H9 (cell line): ENCODE measurements around the gene TRAF7. TPM values are rescaled to one million over a fixed set of nuclear protein-coding genes. Genes with fewer than 3 reads are reported as not detected.

ENCODE experiments used
- DNase-seq: peaks from one replicate; pipeline ENCODE4 v3.0.0-alpha.2; 2017
- H2AFZ ChIP-seq: one replicate; pipeline ENCODE4 v1.6.1; 2013; ENCODE audit warnings: mild to moderate bottlenecking, low read length, control low read depth, moderate library complexity
- H2AK5ac ChIP-seq: 2 replicates; pipeline ENCODE4 v1.6.1; 2013; ENCODE audit warnings: low read length, control low read depth, mixed read lengths; ENCODE audit not compliant: insufficient read length
- H2BK120ac ChIP-seq: one replicate; pipeline ENCODE4 v1.6.1; 2013; ENCODE audit warnings: low read depth, mild to moderate bottlenecking, low read length, control low read depth, inconsistent platforms; ENCODE audit not compliant: poor library complexity, severe bottlenecking
- H2BK12ac ChIP-seq: 2 replicates; pipeline ENCODE4 v1.6.1; 2013; ENCODE audit warnings: low read length, control low read depth, mixed read lengths, low read depth; ENCODE audit not compliant: insufficient read length
- H2BK15ac ChIP-seq: 2 replicates; pipeline ENCODE4 v1.6.1; 2013; ENCODE audit warnings: low read depth, low read length, control low read depth
- H2BK20ac ChIP-seq: one replicate; pipeline ENCODE4 v1.6.1; 2013; ENCODE audit warnings: low read depth, mild to moderate bottlenecking, low read length, control low read depth, inconsistent platforms; ENCODE audit not compliant: poor library complexity, severe bottlenecking
- H2BK5ac ChIP-seq: 2 replicates; pipeline ENCODE4 v1.6.1; 2013; ENCODE audit warnings: low read length, control low read depth, mixed read lengths; ENCODE audit not compliant: insufficient read length
- H3K14ac ChIP-seq: 2 replicates; pipeline ENCODE4 v1.6.1; 2013; ENCODE audit warnings: low read length, control low read depth; ENCODE audit not compliant: insufficient read depth
- H3K18ac ChIP-seq: 2 replicates; pipeline ENCODE4 v1.6.1; 2013; ENCODE audit warnings: low read depth, mild to moderate bottlenecking, mixed read lengths, low read length, control low read depth; ENCODE audit not compliant: insufficient read length
- H3K23ac ChIP-seq: 2 replicates; pipeline ENCODE4 v1.6.1; 2013; ENCODE audit warnings: low read length, control low read depth, mixed read lengths, low read depth; ENCODE audit not compliant: insufficient read length
- H3K23me2 ChIP-seq: 2 replicates; pipeline ENCODE4 v1.6.1; 2013; ENCODE audit warnings: low read depth, mild to moderate bottlenecking, mixed read lengths, low read length, control low read depth; ENCODE audit not compliant: insufficient read length, poor library complexity, severe bottlenecking
- H3K27ac ChIP-seq: 2 replicates; pipeline ENCODE4 v1.5.1; 2013; ENCODE audit warnings: low read length, control low read depth, mixed read lengths, low read depth; ENCODE audit not compliant: insufficient read length
- H3K27me3 ChIP-seq: 2 replicates; pipeline ENCODE4 v1.6.1; 2013; ENCODE audit warnings: low read length, control low read depth, inconsistent platforms; ENCODE audit not compliant: insufficient read depth
- H3K4ac ChIP-seq: 2 replicates; pipeline ENCODE4 v1.6.1; 2013; ENCODE audit warnings: low read depth, mild to moderate bottlenecking, control low read depth, inconsistent platforms, low read length, moderate library complexity
- H3K4me1 ChIP-seq: 2 replicates; pipeline ENCODE4 v1.6.1; 2013; ENCODE audit warnings: low read length, control low read depth, inconsistent platforms; ENCODE audit not compliant: insufficient read depth
- H3K4me2 ChIP-seq: 2 replicates; pipeline ENCODE4 v1.6.1; 2013; ENCODE audit warnings: low read length, control low read depth, mixed read lengths; ENCODE audit not compliant: insufficient read length, insufficient read depth
- H3K56ac ChIP-seq: 2 replicates; pipeline ENCODE4 v1.6.1; 2013; ENCODE audit warnings: low read depth, mild to moderate bottlenecking, mixed read lengths, low read length, control low read depth; ENCODE audit not compliant: insufficient read length
- H3K79me1 ChIP-seq: 2 replicates; pipeline ENCODE4 v1.6.1; 2013; ENCODE audit warnings: low read depth, mild to moderate bottlenecking, moderate library complexity, low read length, control low read depth, inconsistent platforms; ENCODE audit not compliant: insufficient read depth, poor library complexity, severe bottlenecking
- H3K79me2 ChIP-seq: 2 replicates; pipeline ENCODE4 v1.6.1; 2013; ENCODE audit warnings: low read length, control low read depth, inconsistent platforms; ENCODE audit not compliant: insufficient read depth
- H3K9ac ChIP-seq: 2 replicates; pipeline ENCODE4 v1.6.1; 2013; ENCODE audit warnings: low read length, control low read depth, mixed read lengths; ENCODE audit not compliant: insufficient read length; ENCODE audit errors: extremely low read depth
- H3K9me3 ChIP-seq: one replicate; pipeline ENCODE4 v1.6.1; 2013; ENCODE audit warnings: low read depth, low read length, inconsistent platforms; ENCODE audit not compliant: control insufficient read depth
- H3T11ph ChIP-seq: one replicate; pipeline ENCODE4 v1.6.1; 2013; ENCODE audit warnings: mild to moderate bottlenecking, low read length, control low read depth, inconsistent platforms
- H4K20me1 ChIP-seq: one replicate; pipeline ENCODE4 v1.6.1; 2013; ENCODE audit not compliant: control insufficient read depth, insufficient read length, insufficient read depth
- H4K5ac ChIP-seq: 2 replicates; pipeline ENCODE4 v1.6.1; 2013; ENCODE audit warnings: low read depth, mild to moderate bottlenecking, mixed read lengths, low read length, control low read depth; ENCODE audit not compliant: insufficient read length
- H4K8ac ChIP-seq: replicated peaks from 2 replicates; pipeline ENCODE4 v1.6.1; 2013; ENCODE audit warnings: low read length, control low read depth, mixed read lengths, low read depth; ENCODE audit not compliant: insufficient read length
- H4K91ac ChIP-seq: 2 replicates; pipeline ENCODE4 v1.6.1; 2013; ENCODE audit warnings: low read depth, mild to moderate bottlenecking, moderate library complexity, mixed read lengths, low read length, control low read depth; ENCODE audit not compliant: insufficient read length
- H3K27ac Mint-ChIP-seq, 3 experiments: 2 replicates in 2 of 3; 3 replicates in 1 of 3; pipeline ENCODE4 v1.8.0; 2020 to 2021; ENCODE audit warnings: mixed read lengths in 3 of 3, mild to moderate bottlenecking in 1 of 3, moderate library complexity in 1 of 3
- H3K27me3 Mint-ChIP-seq: 2 replicates; pipeline ENCODE4 v1.8.0; 2021; ENCODE audit warnings: low read depth, mild to moderate bottlenecking, moderate library complexity, mixed read lengths
- H3K36me3 Mint-ChIP-seq, 3 experiments: 2 replicates in 2 of 3; 3 replicates in 1 of 3; pipeline ENCODE4 v1.8.0; 2020 to 2021; ENCODE audit warnings: low read depth in 3 of 3, mixed read lengths in 3 of 3; ENCODE audit not compliant: insufficient read depth in 1 of 3
- H3K4me1 Mint-ChIP-seq, 2 experiments: 2 replicates each; pipeline ENCODE4 v1.8.0; 2020; ENCODE audit warnings: mixed read lengths in 2 of 2
- H3K4me3 Mint-ChIP-seq, 2 experiments: 2 replicates in 1 of 2; 3 replicates in 1 of 2; pipeline ENCODE4 v1.8.0; 2020 to 2021; ENCODE audit warnings: mild to moderate bottlenecking in 2 of 2, mixed read lengths in 2 of 2, moderate library complexity in 1 of 2
- H3K9me3 Mint-ChIP-seq, 2 experiments: 2 replicates in 1 of 2; 3 replicates in 1 of 2; pipeline ENCODE4 v1.8.0; 2020; ENCODE audit warnings: mild to moderate bottlenecking in 2 of 2, mixed read lengths in 2 of 2, moderate library complexity in 1 of 2
- WGBS: extraction: QIAGEN DNeasy Blood & Tissue Kit; methylation state at CpG from one replicate; pipeline ENCODE4 v1.1.7; 2013; ENCODE audit warnings: missing lambda C conversion rate, low lambda C conversion rate, mixed read lengths; ENCODE audit not compliant: insufficient read length; ENCODE audit errors: extremely low coverage; 5-methylcytosine and 5-hydroxymethylcytosine counted together
- total RNA-seq: library from RNA; stranded (reverse); gene quantifications from 2 replicates; pipeline ENCODE4 v1.2.1, GENCODE V29; 2021
- TF ChIP-seq, protein P1 (sequence below): fragments of 200-600 bp; sonication (generic); conservative IDR thresholded peaks from 3 replicates; pipeline ENCODE4 v1.8.0; 2021; ENCODE audit warnings: antibody characterized with exemption, mild to moderate bottlenecking

The TRAF7 gene
- total RNA-seq, 1 experiment from 2014 or later, result 108 TPM

DNA sequence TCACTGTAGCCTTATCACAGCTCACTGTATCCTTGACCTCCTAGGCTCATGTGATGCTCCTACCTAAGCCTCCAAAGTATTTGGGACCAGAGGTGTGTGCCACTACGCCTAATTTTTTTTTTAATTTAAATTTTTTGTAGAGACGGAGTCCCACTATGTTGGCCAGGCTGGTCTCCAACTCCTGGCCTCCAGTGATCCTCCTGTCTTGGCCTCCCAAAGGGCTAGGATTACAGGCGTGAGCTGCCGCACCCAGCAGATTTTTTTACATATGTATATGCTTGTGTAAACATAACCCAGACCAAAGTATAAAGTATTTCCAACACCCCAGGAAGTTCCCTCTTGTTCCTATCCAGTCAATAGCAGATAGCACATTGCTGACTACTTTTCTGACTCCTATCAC, 60.7 kb downstream of the TRAF7 start:
- no peak overlapping the region for H3K4ac ChIP-seq
- no peak for DNase-seq
- H3K79me2 ChIP-seq, result peaks cover 6% of the 10 kb centered on the region; the same call in 1 of the 2 replicates
- peak overlapping the region; percentile 26 for H3K4me2 ChIP-seq
- peak overlapping the region; percentile 60 for H3K18ac ChIP-seq
- no peak overlapping the region for H2BK20ac ChIP-seq
- Mint-ChIP-seq H3K4me3 (peak overlapping the region; percentile 78 to 92; a peak in 4 of 5 replicates), H3K36me3 (peaks cover 9 to 19% (median 17%) of the 10 kb centered on the region in 3 experiments; a peak in 6 of 7 replicates), H3K27ac (peak overlapping the region in 2 of 3 experiments; percentile 72 to 82; a peak in 1 of 7 replicates), H3K4me1 (peaks cover 13 to 18% of the 10 kb centered on the region in 2 experiments), H3K27me3 (no peaks in the 10 kb centered on the region), H3K9me3 (no peaks in the 10 kb centered on the region)
- no peaks in the 10 kb centered on the region for H4K20me1 ChIP-seq
- TF ChIP-seq, protein P1, sequence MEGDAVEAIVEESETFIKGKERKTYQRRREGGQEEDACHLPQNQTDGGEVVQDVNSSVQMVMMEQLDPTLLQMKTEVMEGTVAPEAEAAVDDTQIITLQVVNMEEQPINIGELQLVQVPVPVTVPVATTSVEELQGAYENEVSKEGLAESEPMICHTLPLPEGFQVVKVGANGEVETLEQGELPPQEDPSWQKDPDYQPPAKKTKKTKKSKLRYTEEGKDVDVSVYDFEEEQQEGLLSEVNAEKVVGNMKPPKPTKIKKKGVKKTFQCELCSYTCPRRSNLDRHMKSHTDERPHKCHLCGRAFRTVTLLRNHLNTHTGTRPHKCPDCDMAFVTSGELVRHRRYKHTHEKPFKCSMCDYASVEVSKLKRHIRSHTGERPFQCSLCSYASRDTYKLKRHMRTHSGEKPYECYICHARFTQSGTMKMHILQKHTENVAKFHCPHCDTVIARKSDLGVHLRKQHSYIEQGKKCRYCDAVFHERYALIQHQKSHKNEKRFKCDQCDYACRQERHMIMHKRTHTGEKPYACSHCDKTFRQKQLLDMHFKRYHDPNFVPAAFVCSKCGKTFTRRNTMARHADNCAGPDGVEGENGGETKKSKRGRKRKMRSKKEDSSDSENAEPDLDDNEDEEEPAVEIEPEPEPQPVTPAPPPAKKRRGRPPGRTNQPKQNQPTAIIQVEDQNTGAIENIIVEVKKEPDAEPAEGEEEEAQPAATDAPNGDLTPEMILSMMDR, result no peak
- H3K23me2 ChIP-seq, result peaks cover 8% of the 10 kb centered on the region
- no peak overlapping the region for H2AFZ ChIP-seq
- no peak overlapping the region for H3K27ac ChIP-seq
- no peak overlapping the region for H4K5ac ChIP-seq
- H4K8ac ChIP-seq, result no peak overlapping the region
- no peak overlapping the region for H3K23ac ChIP-seq
- H2BK12ac ChIP-seq, result no peak overlapping the region
- peaks cover 6% of the 10 kb centered on the region for H3K79me1 ChIP-seq
- H4K91ac ChIP-seq, result no peak overlapping the region
- no peaks in the 10 kb centered on the region for H3K4me1 ChIP-seq
- H3T11ph ChIP-seq, result no peak overlapping the region
- no peak overlapping the region for H3K14ac ChIP-seq
- no peak overlapping the region for H3K56ac ChIP-seq
- no peak overlapping the region for H2BK120ac ChIP-seq
- H2AK5ac ChIP-seq, result no peak overlapping the region
- no peaks in the 10 kb centered on the region; the same call in 1 of the 2 replicates for H3K27me3 ChIP-seq
- H2BK5ac ChIP-seq, result no peak overlapping the region
- H3K9ac ChIP-seq, result peak overlapping the region; percentile 67
- no peak overlapping the region for H2BK15ac ChIP-seq
- H3K9me3 ChIP-seq, result no peaks in the 10 kb centered on the region
- WGBS, result no CpG with 5 or more reads among the region's 4 CpGs
